H9 (cell line): ENCODE measurements around the gene HOXB6. TPM values are rescaled to one million over a fixed set of nuclear protein-coding genes. Genes with fewer than 3 reads are reported as not detected.

ENCODE experiments used
- DNase-seq: peaks from one replicate; pipeline ENCODE4 v3.0.0-alpha.2; 2017
- H2AFZ ChIP-seq: one replicate; pipeline ENCODE4 v1.6.1; 2013; ENCODE audit warnings: mild to moderate bottlenecking, low read length, control low read depth, moderate library complexity
- H2AK5ac ChIP-seq: 2 replicates; pipeline ENCODE4 v1.6.1; 2013; ENCODE audit warnings: low read length, control low read depth, mixed read lengths; ENCODE audit not compliant: insufficient read length
- H2BK120ac ChIP-seq: one replicate; pipeline ENCODE4 v1.6.1; 2013; ENCODE audit warnings: low read depth, mild to moderate bottlenecking, low read length, control low read depth, inconsistent platforms; ENCODE audit not compliant: poor library complexity, severe bottlenecking
- H2BK12ac ChIP-seq: 2 replicates; pipeline ENCODE4 v1.6.1; 2013; ENCODE audit warnings: low read length, control low read depth, mixed read lengths, low read depth; ENCODE audit not compliant: insufficient read length
- H2BK15ac ChIP-seq: 2 replicates; pipeline ENCODE4 v1.6.1; 2013; ENCODE audit warnings: low read depth, low read length, control low read depth
- H2BK20ac ChIP-seq: one replicate; pipeline ENCODE4 v1.6.1; 2013; ENCODE audit warnings: low read depth, mild to moderate bottlenecking, low read length, control low read depth, inconsistent platforms; ENCODE audit not compliant: poor library complexity, severe bottlenecking
- H2BK5ac ChIP-seq: 2 replicates; pipeline ENCODE4 v1.6.1; 2013; ENCODE audit warnings: low read length, control low read depth, mixed read lengths; ENCODE audit not compliant: insufficient read length
- H3K14ac ChIP-seq: 2 replicates; pipeline ENCODE4 v1.6.1; 2013; ENCODE audit warnings: low read length, control low read depth; ENCODE audit not compliant: insufficient read depth
- H3K18ac ChIP-seq: 2 replicates; pipeline ENCODE4 v1.6.1; 2013; ENCODE audit warnings: low read depth, mild to moderate bottlenecking, mixed read lengths, low read length, control low read depth; ENCODE audit not compliant: insufficient read length
- H3K23ac ChIP-seq: 2 replicates; pipeline ENCODE4 v1.6.1; 2013; ENCODE audit warnings: low read length, control low read depth, mixed read lengths, low read depth; ENCODE audit not compliant: insufficient read length
- H3K23me2 ChIP-seq: 2 replicates; pipeline ENCODE4 v1.6.1; 2013; ENCODE audit warnings: low read depth, mild to moderate bottlenecking, mixed read lengths, low read length, control low read depth; ENCODE audit not compliant: insufficient read length, poor library complexity, severe bottlenecking
- H3K27ac ChIP-seq: 2 replicates; pipeline ENCODE4 v1.5.1; 2013; ENCODE audit warnings: low read length, control low read depth, mixed read lengths, low read depth; ENCODE audit not compliant: insufficient read length
- H3K27me3 ChIP-seq: 2 replicates; pipeline ENCODE4 v1.6.1; 2013; ENCODE audit warnings: low read length, control low read depth, inconsistent platforms; ENCODE audit not compliant: insufficient read depth
- H3K4ac ChIP-seq: 2 replicates; pipeline ENCODE4 v1.6.1; 2013; ENCODE audit warnings: low read depth, mild to moderate bottlenecking, control low read depth, inconsistent platforms, low read length, moderate library complexity
- H3K4me1 ChIP-seq: 2 replicates; pipeline ENCODE4 v1.6.1; 2013; ENCODE audit warnings: low read length, control low read depth, inconsistent platforms; ENCODE audit not compliant: insufficient read depth
- H3K4me2 ChIP-seq: 2 replicates; pipeline ENCODE4 v1.6.1; 2013; ENCODE audit warnings: low read length, control low read depth, mixed read lengths; ENCODE audit not compliant: insufficient read length, insufficient read depth
- H3K56ac ChIP-seq: 2 replicates; pipeline ENCODE4 v1.6.1; 2013; ENCODE audit warnings: low read depth, mild to moderate bottlenecking, mixed read lengths, low read length, control low read depth; ENCODE audit not compliant: insufficient read length
- H3K79me1 ChIP-seq: 2 replicates; pipeline ENCODE4 v1.6.1; 2013; ENCODE audit warnings: low read depth, mild to moderate bottlenecking, moderate library complexity, low read length, control low read depth, inconsistent platforms; ENCODE audit not compliant: insufficient read depth, poor library complexity, severe bottlenecking
- H3K79me2 ChIP-seq: 2 replicates; pipeline ENCODE4 v1.6.1; 2013; ENCODE audit warnings: low read length, control low read depth, inconsistent platforms; ENCODE audit not compliant: insufficient read depth
- H3K9ac ChIP-seq: 2 replicates; pipeline ENCODE4 v1.6.1; 2013; ENCODE audit warnings: low read length, control low read depth, mixed read lengths; ENCODE audit not compliant: insufficient read length; ENCODE audit errors: extremely low read depth
- H3K9me3 ChIP-seq: one replicate; pipeline ENCODE4 v1.6.1; 2013; ENCODE audit warnings: low read depth, low read length, inconsistent platforms; ENCODE audit not compliant: control insufficient read depth
- H3T11ph ChIP-seq: one replicate; pipeline ENCODE4 v1.6.1; 2013; ENCODE audit warnings: mild to moderate bottlenecking, low read length, control low read depth, inconsistent platforms
- H4K20me1 ChIP-seq: one replicate; pipeline ENCODE4 v1.6.1; 2013; ENCODE audit not compliant: control insufficient read depth, insufficient read length, insufficient read depth
- H4K5ac ChIP-seq: 2 replicates; pipeline ENCODE4 v1.6.1; 2013; ENCODE audit warnings: low read depth, mild to moderate bottlenecking, mixed read lengths, low read length, control low read depth; ENCODE audit not compliant: insufficient read length
- H4K8ac ChIP-seq: replicated peaks from 2 replicates; pipeline ENCODE4 v1.6.1; 2013; ENCODE audit warnings: low read length, control low read depth, mixed read lengths, low read depth; ENCODE audit not compliant: insufficient read length
- H4K91ac ChIP-seq: 2 replicates; pipeline ENCODE4 v1.6.1; 2013; ENCODE audit warnings: low read depth, mild to moderate bottlenecking, moderate library complexity, mixed read lengths, low read length, control low read depth; ENCODE audit not compliant: insufficient read length
- H3K27ac Mint-ChIP-seq, 3 experiments: 2 replicates in 2 of 3; 3 replicates in 1 of 3; pipeline ENCODE4 v1.8.0; 2020 to 2021; ENCODE audit warnings: mixed read lengths in 3 of 3, mild to moderate bottlenecking in 1 of 3, moderate library complexity in 1 of 3
- H3K27me3 Mint-ChIP-seq: 2 replicates; pipeline ENCODE4 v1.8.0; 2021; ENCODE audit warnings: low read depth, mild to moderate bottlenecking, moderate library complexity, mixed read lengths
- H3K36me3 Mint-ChIP-seq, 3 experiments: 2 replicates in 2 of 3; 3 replicates in 1 of 3; pipeline ENCODE4 v1.8.0; 2020 to 2021; ENCODE audit warnings: low read depth in 3 of 3, mixed read lengths in 3 of 3; ENCODE audit not compliant: insufficient read depth in 1 of 3
- H3K4me1 Mint-ChIP-seq, 2 experiments: 2 replicates each; pipeline ENCODE4 v1.8.0; 2020; ENCODE audit warnings: mixed read lengths in 2 of 2
- H3K4me3 Mint-ChIP-seq, 2 experiments: 2 replicates in 1 of 2; 3 replicates in 1 of 2; pipeline ENCODE4 v1.8.0; 2020 to 2021; ENCODE audit warnings: mild to moderate bottlenecking in 2 of 2, mixed read lengths in 2 of 2, moderate library complexity in 1 of 2
- H3K9me3 Mint-ChIP-seq, 2 experiments: 2 replicates in 1 of 2; 3 replicates in 1 of 2; pipeline ENCODE4 v1.8.0; 2020; ENCODE audit warnings: mild to moderate bottlenecking in 2 of 2, mixed read lengths in 2 of 2, moderate library complexity in 1 of 2
- WGBS: extraction: QIAGEN DNeasy Blood & Tissue Kit; methylation state at CpG from one replicate; pipeline ENCODE4 v1.1.7; 2013; ENCODE audit warnings: missing lambda C conversion rate, low lambda C conversion rate, mixed read lengths; ENCODE audit not compliant: insufficient read length; ENCODE audit errors: extremely low coverage; 5-methylcytosine and 5-hydroxymethylcytosine counted together
- total RNA-seq: library from RNA; stranded (reverse); gene quantifications from 2 replicates; pipeline ENCODE4 v1.2.1, GENCODE V29; 2021
- TF ChIP-seq, protein P1 (sequence below): fragments of 200-600 bp; sonication (generic); conservative IDR thresholded peaks from 3 replicates; pipeline ENCODE4 v1.8.0; 2021; ENCODE audit warnings: antibody characterized with exemption, mild to moderate bottlenecking

HOXB6 gene
- total RNA-seq, 1 experiment from 2014 or later: not detected

DNA sequence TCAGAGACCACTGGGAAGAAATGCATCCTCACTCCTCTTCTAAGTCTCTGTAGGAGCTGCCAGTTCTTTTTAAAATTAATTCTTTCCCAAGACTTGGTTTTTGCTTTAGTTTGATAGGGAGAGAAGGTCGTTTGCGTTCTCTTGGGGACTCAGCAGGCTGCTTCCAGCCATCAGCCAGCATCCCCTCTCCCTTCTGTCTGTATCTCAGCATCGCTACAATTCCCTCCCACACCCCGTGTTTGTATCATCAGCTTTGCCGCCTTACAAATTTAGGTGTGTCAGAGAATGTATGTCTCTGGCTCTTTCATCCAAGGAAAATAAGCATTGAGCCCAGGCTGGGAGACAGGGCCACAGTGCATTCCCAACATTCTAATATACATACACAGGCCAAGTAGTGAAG lies 5.4 kb downstream of the HOXB6 start:
- no peak overlapping the region for H3K4me3 Mint-ChIP-seq
- TF ChIP-seq, protein P1, sequence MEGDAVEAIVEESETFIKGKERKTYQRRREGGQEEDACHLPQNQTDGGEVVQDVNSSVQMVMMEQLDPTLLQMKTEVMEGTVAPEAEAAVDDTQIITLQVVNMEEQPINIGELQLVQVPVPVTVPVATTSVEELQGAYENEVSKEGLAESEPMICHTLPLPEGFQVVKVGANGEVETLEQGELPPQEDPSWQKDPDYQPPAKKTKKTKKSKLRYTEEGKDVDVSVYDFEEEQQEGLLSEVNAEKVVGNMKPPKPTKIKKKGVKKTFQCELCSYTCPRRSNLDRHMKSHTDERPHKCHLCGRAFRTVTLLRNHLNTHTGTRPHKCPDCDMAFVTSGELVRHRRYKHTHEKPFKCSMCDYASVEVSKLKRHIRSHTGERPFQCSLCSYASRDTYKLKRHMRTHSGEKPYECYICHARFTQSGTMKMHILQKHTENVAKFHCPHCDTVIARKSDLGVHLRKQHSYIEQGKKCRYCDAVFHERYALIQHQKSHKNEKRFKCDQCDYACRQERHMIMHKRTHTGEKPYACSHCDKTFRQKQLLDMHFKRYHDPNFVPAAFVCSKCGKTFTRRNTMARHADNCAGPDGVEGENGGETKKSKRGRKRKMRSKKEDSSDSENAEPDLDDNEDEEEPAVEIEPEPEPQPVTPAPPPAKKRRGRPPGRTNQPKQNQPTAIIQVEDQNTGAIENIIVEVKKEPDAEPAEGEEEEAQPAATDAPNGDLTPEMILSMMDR: no peak
- H3K36me3 Mint-ChIP-seq: no peaks in the 10 kb centered on the region
- H3K27ac Mint-ChIP-seq: no peak overlapping the region
- H3K9me3 Mint-ChIP-seq: peaks cover 0 to 21% of the 10 kb centered on the region in 2 experiments; a peak in 4 of 5 replicates
- no peak overlapping the region for H2AFZ ChIP-seq
- no peaks in the 10 kb centered on the region for H3K23me2 ChIP-seq
- no peak for DNase-seq
- peaks cover 100% of the 10 kb centered on the region for H3K27me3 ChIP-seq
- no peak overlapping the region for H2BK12ac ChIP-seq
- no peak overlapping the region for H4K8ac ChIP-seq
- H3K56ac ChIP-seq: no peak overlapping the region
- H2BK15ac ChIP-seq: no peak overlapping the region
- H3K79me1 ChIP-seq: no peaks in the 10 kb centered on the region
- peaks cover 8 to 24% of the 10 kb centered on the region in 2 experiments; a peak in 3 of 4 replicates for H3K4me1 Mint-ChIP-seq
- H2BK120ac ChIP-seq: no peak overlapping the region
- H3K9me3 ChIP-seq: no peaks in the 10 kb centered on the region
- no peak overlapping the region for H3K23ac ChIP-seq
- H3K27ac ChIP-seq: no peak overlapping the region
- no peak overlapping the region for H4K91ac ChIP-seq
- H3K4me1 ChIP-seq: no peaks in the 10 kb centered on the region
- no CpG with 5 or more reads among the region's 5 CpGs for WGBS
- no peak overlapping the region for H3K4ac ChIP-seq
- no peaks in the 10 kb centered on the region for H3K79me2 ChIP-seq
- H3K14ac ChIP-seq: no peak overlapping the region
- H2AK5ac ChIP-seq: no peak overlapping the region
- H3K27me3 Mint-ChIP-seq: peaks cover 100% of the 10 kb centered on the region
- H4K5ac ChIP-seq: no peak overlapping the region
- H3K18ac ChIP-seq: no peak overlapping the region
- no peak overlapping the region for H2BK5ac ChIP-seq
- H3K9ac ChIP-seq: no peak overlapping the region
- no peak overlapping the region for H2BK20ac ChIP-seq
- H3K4me2 ChIP-seq: no peak overlapping the region
- no peak overlapping the region for H3T11ph ChIP-seq
- H4K20me1 ChIP-seq: no peaks in the 10 kb centered on the region
